LNCAP (cell line): Measurements from ENCODE around the gene TAPT1.

ENCODE experiments used
- TF ChIP-seq, protein P1 (sequence below): fragments of 450-650 bp; IDR thresholded peaks from 2 replicates; pipeline ENCODE4 v1.5.1; 2017; ENCODE audit warnings: mild to moderate bottlenecking

Gene TAPT1

DNA sequence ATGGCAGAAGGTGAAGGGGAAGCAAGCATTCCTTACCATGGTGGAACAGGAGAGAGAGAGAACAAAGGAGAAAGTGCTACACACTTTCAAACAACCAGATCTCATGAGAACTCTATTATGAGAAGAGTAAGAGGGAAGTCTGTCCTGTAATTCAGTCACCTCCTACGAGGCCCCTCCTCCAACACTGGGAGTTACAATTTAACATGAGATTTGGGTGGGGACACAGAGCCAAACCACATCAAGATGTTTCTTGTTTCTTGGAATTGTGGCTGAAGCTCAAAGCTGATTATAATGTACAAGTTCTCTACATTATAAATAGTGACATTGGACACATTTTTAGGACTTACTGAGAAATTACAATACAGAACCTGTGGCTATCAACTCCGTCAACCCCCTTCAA, 29.5 kb upstream of the TAPT1 start:
- TF ChIP-seq, protein P1, sequence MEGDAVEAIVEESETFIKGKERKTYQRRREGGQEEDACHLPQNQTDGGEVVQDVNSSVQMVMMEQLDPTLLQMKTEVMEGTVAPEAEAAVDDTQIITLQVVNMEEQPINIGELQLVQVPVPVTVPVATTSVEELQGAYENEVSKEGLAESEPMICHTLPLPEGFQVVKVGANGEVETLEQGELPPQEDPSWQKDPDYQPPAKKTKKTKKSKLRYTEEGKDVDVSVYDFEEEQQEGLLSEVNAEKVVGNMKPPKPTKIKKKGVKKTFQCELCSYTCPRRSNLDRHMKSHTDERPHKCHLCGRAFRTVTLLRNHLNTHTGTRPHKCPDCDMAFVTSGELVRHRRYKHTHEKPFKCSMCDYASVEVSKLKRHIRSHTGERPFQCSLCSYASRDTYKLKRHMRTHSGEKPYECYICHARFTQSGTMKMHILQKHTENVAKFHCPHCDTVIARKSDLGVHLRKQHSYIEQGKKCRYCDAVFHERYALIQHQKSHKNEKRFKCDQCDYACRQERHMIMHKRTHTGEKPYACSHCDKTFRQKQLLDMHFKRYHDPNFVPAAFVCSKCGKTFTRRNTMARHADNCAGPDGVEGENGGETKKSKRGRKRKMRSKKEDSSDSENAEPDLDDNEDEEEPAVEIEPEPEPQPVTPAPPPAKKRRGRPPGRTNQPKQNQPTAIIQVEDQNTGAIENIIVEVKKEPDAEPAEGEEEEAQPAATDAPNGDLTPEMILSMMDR, result no peak

DNA sequence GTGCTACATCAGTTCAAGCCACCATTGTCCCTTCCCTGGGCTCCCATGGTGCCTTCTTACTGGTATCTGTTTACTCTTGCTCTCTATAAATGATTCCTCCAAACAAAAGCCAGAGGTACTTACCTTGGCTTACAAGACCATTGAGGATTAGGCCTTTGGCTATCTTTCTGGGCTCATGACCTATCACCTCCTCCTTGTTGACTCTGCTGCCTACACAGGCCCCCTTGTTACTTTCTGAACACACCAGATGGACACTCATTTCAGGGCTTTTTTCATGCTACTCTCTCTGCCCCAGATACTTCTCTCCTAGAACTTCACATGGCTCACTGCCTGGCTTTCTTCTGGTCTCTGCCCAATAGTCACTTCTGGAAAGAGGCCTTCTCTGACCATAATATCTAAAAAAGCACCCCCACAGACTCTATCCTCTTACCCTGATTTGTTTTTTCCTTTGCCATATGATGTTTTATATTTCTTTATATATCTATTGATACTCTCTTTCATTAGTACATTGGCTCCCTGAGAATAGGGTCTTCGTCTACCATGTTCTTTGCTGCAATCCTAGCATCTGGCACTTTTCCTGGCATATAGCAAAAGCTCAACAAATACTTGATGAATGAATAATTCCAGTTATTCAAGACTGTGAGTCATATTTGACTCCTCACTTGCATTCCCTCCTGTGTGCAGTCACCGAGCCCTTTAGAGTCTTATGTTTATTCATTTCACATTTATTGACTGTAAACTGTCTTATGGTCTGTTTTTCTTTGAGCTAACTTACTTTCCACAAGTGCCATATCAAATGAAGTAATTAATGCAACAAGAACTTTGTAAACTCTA, 27.1 kb upstream of the TAPT1 start:
- TF ChIP-seq, protein P1, result no peak

DNA sequence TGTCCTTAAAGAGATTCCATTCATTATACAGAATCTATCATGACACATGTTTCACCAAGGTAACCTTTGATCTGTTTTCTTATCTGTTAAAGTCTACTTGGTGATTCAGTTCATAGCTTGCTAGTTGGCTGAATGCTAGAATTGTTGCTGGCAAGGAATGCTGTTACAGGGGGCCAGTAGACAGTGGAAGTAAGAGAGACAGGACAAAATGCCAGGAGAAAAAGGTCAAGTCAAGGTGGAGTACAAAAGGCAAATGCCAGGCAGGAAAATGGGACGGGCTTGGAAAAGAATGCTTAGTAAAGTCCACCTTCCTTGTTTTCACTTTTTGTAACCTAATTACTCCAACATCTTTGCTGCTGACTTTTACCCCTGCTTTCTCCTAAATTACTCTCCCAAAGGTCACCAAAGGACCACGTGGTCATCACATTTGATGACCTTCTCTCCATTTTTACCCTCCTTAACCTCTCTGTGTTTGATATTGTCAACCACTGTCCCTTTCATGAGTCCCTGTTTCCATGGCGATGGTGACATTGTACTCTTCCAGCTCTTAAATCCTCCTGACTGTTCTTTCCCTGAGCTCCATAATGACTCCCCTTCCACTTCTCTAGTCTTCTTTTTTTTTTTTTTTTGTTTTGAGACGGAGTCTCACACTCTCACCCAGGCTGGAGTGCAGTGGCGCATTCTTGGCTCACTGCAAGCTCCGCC, 24.5 kb upstream of the TAPT1 start:
- TF ChIP-seq, protein P1, result no peak

DNA sequence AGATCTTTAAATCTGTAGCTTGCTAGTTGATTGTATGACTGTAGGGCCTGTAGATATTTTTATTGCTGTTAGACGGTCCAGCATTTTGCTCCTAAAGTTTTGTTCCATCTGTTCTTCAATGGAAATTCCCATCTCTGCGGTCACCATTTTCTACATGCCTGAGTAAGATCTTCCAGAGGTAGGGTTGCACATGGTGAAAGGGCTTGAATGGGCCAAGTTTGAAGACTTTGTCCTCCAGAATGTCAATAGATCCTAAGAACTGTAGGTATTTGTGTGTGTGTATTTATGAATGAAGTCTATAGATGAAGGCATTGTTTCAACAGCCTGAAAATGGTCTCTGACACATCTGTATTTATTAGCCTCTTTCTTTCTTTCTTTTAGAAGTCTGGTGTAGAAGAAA, 22.3 kb upstream of the TAPT1 start:
- TF ChIP-seq, protein P1, result no peak

DNA sequence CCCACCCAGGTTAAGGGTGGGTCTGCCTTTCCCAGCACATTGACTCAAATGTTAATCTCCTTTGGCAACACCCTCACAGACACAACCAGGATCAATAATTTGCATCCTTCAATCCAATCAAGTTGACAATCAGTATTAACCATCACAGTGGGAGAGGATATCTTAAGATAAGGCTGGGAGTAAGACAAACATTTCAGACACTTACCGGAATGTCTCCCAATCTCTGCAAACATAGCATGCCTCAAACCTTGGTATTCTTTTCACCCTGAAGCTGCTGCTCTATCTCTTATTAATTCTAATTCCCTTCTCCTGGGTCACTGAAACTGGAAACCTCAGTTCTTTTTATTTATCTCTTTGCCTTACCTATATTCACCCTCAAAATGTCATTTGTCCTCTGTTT, 19.0 kb upstream of the TAPT1 start:
- TF ChIP-seq, protein P1, result no peak

DNA sequence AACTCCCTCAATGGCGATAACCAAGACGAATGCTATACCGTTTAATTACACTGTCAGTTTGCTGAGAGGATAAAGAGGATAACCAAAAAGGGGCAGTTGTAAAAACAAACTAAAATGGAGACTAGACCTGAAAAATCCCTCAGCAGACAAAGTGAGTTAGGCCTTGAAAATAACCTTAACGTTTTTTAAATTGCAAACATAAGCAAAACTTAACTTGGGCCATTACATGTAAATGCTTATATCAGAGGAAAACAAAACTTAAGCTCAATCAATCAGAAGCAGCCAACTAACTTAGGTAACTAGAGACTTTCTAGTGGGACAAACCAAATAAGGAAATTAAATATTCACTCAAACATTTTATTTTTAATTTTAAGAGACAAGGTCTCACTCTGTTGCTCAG, 17.0 kb upstream of the TAPT1 start:
- TF ChIP-seq, protein P1, result no peak

DNA sequence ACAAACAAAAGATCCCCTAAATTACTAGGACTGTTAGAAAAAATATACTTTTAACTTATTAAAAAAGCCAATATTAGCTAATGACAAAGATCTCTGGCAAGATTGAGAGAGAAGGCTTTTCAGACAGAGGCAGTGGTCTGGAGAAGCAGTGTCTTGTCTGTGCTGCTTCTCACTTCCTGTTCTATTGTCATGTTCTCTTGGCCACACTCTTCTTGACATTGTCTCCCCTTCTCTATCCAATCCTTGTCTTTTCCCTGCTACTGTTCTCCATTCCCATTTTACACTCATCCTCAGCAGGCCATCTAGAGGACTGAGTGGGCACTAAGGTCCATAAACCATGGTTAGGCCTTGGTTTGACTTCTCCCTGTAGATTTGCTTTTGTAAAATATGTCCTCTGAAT, 14.0 kb upstream of the TAPT1 start:
- TF ChIP-seq, protein P1, result no peak
